GM18867 (cell line): ENCODE results near the gene SUOX.
A peak's percentile ranks its signal among the peaks of the same experiment; 100 is the strongest.
"Not testable (repeated sequence)": the region's sequence is repeated elsewhere in the genome, so short reads cannot be mapped to it uniquely, and the experiment has no call there.

Experiments used
- ATAC-seq: cut with Tn5 transposase; IDR thresholded peaks from one replicate; pipeline ENCODE4 v1.9.1; 2021; ENCODE audit warnings: mild to moderate bottlenecking, moderate library complexity; ENCODE audit not compliant: unreplicated experiment

The SUOX gene

GRCh38 chr12:55982319-55982936 lies 14.6 kb upstream of the SUOX start:
- ATAC-seq = no peak

GRCh38 chr12:55983232-55983842 lies 13.7 kb upstream of the SUOX start:
- ATAC-seq = no peak

DNA sequence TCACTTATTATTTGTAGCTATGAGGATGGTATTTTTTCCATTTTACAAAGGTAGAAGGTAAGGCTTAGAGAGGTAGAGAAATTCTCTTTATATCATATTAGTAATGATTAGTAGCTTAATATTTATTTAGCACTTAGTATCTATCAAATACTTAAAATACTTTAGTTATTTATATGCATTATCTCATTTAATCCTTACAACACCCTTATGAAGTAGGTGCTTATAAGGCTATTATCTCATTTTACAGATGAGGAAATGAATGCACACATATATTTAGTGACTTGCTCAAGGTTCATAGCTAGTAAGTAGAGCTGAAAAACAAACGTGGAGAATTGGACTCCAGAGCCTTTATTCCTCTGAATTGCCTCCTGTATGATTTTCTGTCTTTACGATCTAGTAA lies 12.2 kb upstream of the SUOX start:
- ATAC-seq = no peak

- no peak for ATAC-seq
Observed at GRCh38 chr12:55985341-55985740, 11.7 kb upstream of the SUOX start.

- not testable (repeated sequence) for ATAC-seq
Observed at GRCh38 chr12:55985976-55986375, 11.1 kb upstream of the SUOX start.

DNA sequence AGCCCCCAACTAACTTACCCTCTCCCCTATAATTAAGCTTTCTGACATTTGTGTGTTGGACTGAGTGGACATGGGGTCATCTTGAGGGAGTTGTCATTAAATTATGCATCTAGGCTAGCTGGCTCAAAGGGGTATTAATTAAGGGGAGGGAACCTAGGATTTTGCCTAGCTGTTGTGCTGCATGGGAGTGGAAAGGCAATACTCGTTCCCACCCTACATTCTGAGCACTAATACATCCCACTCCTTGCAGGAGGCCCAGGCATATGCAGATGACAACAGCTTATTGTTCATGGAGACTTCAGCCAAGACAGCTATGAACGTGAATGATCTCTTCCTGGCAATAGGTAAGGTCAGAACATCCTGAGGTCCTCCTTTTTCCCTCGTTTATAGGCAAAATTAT lies 6.0 kb upstream of the SUOX start:
- ATAC-seq = no peak

DNA sequence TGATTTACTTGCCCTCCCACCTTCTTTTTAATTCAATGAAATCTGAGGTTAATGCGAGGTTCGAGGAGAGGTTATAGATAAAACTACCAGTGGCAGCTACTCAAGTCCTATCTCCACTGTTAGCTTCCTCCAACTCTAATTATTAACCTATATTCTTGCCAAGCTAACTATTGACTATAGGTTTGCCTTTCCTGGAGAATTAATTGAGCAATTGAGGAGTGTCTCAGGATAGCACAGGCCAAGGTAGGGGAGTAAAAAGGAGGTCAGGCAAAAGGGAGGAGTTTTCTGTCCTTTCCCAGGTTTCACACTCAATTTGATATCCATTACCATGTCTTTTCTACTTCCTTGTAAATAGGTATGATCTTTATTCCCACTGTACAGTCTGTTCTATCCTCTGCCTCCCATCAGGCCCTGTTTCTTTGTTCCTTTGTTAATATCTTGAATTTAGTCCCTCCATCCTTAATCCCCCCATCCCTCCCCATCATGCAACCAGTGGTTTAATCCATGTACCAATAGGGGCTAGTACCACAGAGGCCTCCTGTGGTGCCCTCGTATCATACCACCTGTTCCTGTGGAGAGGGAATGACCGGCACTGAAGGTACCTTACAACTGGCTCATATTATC lies 3.7 kb upstream of the SUOX start:
- no peak for ATAC-seq

- no peak for ATAC-seq
Observed at GRCh38 chr12:55995366-55995765, 1.7 kb upstream of the SUOX start.

- no peak for ATAC-seq
Observed at GRCh38 chr12:55996201-55996714, 818 bp upstream of the SUOX start.

DNA sequence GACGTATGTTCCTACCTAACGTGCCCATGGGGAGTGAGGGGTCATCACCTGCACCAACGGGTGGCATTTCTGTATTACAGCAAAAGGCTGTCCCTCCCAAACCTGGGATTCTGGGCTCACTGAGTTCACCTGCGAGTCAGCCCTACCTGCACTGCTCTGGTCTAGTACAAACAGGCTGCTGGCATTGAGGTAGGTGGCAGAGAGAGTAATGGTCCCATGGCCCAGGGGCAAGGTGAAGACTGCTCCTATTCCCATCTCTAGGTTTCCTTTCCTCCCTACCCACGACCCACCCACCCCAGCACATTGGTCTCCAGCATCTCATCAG lies 421 bp downstream of the SUOX start:
- no peak for ATAC-seq

DNA sequence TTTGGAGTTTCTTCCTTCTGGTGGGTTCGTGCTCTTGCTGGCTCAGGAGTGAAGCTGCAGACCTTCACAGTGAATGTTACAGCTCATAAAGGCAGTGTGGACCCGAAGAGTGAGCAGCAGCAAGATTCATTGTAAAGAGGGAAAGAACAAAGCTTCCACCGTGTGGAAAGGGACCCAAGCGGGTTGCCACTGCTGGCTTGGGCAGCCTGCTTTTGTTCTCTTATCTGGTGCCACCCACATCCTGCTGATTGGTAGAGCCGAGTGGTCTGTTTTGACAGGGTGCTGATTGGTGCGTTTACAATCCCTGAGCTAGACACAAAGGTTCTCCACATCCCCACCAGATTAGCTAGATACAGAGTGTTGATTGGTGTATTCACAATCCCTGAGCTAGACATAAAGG lies 2.4 kb downstream of the SUOX start:
- ATAC-seq = not testable (repeated sequence)

DNA sequence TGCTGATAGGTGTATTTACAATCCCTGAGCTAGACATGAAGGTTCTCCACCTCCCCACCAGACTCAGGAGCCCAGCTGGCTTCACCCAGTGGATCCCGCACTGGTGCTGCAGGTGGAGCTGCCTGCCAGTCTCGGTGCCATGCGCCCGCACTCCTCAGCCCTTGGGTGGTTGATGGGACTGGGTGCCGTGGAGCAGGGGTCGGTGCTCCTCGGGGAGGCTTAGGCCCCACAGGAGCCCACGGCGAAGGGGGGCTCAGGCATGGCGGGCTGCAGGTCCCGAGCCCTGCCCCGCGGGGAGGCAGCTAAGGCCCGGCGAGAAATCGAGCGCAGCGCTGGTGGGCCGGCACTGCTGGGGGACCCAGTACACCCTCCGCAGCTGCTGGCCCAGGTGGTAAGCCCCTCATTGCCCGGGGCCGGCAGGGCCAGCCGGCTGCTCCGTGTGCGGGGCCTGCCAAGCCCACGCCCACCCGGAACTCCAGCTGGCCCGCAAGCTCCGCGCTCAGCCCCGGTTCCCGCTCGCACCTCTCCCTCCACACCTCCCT lies 3.0 kb downstream of the SUOX start:
- ATAC-seq = not testable (repeated sequence)

DNA sequence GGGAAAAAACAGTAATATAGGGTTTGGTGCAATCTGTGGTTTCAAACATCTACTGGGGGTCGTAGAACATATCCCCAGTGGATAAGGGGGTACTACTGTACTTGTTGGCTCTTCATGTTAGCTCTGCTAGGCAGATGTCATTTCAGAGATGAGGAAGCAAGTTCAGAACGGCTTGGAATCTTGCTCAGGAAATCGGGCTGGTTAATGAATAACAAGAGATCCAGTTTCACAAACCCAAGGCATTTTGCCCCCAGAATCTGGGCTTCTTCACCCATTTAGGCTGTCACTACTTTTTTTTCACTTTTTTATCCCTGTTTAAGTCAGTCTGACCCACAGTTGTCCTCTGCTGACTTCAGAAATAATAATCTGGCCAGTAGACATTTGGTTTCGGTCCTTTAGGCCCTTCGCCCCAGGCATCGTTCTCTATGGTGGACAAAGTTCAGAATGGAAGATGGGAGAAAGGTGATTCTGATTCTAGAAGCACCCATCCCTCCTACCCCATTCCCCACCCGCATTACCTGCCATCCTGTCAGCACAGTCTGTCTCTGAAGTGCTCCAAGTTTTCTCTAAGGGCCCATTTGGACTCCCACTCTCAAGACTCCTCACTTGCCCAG lies 4.5 kb downstream of the SUOX start:
- no peak for ATAC-seq

GRCh38 chr12:56003376-56003775 lies 6.3 kb downstream of the SUOX start:
- ATAC-seq = not testable (repeated sequence)

DNA sequence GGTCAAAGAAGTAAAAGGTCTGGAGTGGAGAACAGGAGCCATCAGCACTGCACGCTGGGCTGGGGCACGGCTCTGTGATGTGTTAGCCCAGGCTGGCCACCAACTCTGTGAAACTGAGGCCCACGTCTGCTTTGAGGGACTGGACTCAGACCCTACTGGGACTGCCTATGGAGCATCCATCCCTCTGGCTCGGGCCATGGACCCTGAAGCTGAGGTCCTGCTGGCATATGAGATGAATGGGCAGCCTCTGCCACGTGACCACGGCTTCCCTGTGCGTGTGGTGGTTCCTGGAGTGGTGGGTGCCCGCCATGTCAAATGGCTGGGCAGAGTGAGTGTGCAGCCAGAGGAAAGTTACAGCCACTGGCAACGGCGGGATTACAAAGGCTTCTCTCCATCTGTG lies 7.1 kb downstream of the SUOX start:
- no peak for ATAC-seq

GRCh38 chr12:56007564-56008559 lies 10.8 kb downstream of the SUOX start:
- peak; percentile 37 for ATAC-seq

GRCh38 chr12:56010111-56010570 lies 13.1 kb downstream of the SUOX start:
- no peak for ATAC-seq

DNA sequence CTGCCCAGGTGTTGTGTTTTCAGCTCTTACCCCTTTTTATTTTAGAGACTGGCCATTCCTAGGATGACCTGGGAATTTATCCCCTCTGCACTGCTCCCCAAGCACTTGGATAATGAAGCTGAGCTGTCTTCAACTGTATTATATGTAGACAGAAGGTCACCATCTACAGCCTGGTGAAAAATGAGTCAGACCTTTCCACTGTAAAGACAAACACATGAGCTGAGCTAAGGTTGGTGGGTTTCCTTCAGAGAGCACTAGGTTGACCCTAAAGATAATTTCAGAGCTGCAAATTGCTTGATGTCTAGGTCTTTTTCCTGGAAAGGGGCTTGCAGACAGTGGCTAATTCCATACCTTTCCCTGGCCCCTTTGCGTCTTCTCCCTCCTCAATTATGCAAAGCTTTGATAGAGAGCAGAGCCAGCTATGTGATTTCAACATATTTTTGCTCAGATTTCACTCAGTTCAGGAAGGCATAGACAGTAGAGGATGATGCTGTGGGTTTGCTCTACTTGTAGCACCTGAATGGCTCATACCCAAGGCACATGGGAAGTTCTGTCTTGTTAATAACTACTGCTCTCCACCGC lies 14.5 kb downstream of the SUOX start:
- no peak for ATAC-seq

DNA sequence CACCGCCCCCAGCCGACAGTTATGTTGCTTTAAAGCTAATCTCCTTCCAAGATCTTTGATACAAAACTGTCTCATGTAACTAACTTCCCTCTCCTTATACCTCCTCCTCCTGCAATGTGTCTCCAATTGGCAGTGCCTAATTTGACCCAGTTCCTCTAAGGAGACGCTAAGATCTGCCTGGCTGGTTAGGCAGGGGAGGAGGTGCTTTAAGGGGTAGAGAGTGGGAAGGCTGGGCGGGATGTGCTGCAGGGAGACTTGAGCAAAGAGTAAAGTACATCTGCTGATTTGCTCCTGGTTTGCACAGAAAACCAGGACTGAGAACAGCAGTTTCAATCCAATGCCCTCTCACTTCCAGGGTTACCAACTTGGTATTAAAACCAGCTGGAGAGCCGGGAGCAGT lies 16.4 kb downstream of the SUOX start:
- no peak for ATAC-seq

- no peak for ATAC-seq
Observed at GRCh38 chr12:56014205-56014604, 17.1 kb downstream of the SUOX start.
